HG03039 (cell line): ENCODE results near the gene SAP30BP.

Experiments used
- ATAC-seq: cut with Tn5 transposase; IDR thresholded peaks from one replicate; pipeline ENCODE4 v1.9.1; 2021; ENCODE audit warnings: mild to moderate bottlenecking, moderate library complexity; ENCODE audit not compliant: unreplicated experiment

SAP30BP gene

DNA sequence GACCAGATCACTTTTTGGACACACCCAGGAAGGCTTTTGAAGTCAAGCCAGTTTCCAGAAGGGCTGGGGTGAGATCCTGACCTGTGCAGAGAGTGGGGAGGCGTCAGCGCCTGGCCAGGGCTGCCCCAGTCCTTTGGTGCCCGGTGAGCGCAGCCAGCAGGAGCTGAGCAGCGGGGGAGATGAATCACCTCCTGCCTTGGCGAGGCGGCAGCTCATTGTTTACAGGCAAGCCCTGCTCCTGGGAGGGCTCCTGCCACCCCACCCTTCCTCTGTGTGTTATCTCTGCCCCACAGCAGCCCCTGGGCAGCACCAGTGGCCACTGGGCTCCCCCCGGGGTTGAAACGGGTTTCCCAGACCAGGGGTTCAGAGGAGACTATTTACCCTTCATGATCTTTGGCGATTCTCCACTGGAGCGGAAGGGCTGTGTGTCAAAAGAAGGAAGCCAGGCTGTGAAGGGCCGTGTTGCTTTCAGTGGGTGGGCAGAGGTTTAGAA, 40.0 kb downstream of the SAP30BP start:
- ATAC-seq, result no peak

DNA sequence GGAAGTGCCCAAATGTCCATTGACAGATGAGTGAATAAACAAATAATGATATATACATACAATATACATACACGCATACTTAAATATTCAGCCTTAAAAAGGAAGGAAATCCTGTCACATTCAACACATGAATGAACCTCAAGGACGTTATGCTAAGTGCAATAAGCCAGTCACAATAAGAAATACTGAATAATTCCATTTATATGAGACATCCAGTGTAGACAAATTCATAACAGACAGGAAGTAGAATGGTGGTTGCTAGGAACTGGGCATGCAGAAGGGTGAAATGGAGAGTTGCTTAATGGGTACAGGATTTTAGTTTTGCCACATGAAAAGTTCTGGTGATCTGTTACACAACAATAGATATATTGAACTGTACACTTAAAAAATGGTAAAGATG, 45.3 kb downstream of the SAP30BP start:
- ATAC-seq, result no peak

DNA sequence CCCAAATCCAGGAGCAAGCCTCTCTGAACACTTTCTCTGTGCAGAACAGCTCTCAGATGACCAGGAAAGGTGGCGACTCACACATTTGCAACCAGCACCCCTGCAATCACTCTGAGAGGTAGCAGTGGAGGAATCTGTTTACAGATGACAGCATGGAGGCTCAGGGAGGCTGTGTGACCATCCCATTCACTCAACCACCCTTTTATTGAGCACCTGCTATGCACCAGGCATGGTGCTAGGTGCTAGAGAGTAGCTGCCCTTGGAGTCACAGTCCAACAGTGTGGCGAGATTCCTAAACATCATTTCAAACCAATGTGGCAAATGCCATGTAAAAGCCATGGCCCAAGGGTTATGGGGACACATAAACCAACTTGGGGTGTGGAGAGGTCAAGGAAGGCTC, 52.6 kb downstream of the SAP30BP start:
- no peak for ATAC-seq

DNA sequence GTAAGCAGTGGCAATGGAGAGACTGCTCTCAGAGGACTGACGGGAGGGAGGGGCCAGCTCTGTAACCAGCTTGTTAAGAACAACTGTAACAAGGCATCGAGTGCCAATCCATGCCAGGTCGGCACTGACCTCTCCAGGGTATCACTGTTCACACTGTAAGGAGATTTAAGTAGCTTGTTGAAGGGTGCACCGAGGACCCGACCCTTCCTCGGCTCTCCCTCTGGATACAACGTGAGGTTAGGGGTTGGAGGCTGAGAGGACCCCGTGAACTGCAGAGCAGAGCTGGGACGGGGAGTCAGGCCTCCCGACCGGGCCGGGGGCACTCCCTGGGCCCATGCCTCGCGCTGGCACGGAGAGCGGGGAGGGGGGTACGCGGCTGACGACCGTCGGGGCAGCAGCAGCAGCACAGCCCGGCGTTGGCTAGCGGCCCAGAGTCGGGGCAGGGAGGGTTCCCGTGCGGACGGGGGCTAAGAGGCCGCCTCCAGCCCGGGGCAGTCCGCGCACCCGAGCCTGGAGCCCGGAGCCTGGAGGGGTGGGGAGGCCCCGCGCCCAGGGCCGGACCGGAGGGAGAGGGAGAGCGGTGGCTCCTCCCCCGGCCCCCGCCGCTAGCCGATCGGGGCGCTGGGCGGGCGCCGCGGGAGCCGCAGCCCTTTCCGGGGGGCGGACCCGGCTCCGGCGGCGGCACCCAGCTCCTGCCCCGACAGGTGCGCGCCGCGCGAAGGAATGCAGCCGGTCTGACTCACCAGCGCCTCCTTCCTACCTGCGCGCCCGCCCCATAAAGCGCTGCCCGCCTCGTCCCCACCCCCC, 53.7 kb downstream of the SAP30BP start, which contains the start of gene ITGB4:
Gene ITGB4 (plus strand): TSS at position 804 of the 807 bp plus-strand sequence. CDS start 3,245 bp downstream, outside the sequence.
- no peak for ATAC-seq

DNA sequence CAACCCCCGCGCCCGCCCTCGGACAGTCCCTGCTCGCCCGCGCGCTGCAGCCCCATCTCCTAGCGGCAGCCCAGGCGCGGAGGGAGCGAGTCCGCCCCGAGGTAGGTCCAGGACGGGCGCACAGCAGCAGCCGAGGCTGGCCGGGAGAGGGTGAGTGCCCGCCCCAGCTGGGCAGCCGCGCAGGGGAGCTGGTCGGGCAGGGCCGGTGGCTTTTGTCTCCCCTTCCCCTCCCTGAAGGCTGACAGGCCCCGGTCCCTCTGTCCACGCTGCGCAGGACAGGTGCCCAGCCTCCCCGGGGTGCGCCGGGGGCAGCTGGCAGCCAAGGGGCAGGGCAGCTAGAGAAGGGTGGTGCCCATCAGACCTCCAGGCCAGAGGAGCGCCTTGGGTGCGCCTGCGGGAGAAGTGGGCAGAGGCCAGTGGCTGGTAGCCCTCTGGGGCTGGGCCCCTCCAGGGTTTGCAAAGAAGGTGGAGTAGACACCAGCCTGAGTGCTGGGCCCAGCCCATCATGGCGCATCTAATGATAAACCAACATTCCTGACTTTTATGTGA, 54.4 kb downstream of the SAP30BP start:
- no peak for ATAC-seq

DNA sequence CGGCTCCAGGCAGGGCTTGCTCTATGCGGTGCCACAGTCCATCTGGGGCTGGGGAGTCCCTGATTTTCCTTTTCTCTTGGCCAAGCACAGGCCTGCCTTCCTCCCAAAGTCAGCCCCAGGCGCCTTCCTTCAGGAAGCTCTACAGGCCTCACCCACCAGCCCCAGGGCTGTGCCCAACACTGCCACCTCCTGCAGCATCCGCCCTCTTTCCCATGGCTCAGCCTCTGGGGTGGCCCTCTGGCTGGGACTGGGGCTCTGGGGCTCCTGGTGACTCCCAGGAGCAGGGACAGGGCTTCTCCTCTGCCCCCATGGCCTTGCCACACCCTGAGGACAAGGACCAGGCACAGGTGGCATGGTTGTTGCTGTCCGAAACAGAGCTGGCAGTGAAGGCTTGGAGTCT, 54.9 kb downstream of the SAP30BP start:
- ATAC-seq, result no peak

DNA sequence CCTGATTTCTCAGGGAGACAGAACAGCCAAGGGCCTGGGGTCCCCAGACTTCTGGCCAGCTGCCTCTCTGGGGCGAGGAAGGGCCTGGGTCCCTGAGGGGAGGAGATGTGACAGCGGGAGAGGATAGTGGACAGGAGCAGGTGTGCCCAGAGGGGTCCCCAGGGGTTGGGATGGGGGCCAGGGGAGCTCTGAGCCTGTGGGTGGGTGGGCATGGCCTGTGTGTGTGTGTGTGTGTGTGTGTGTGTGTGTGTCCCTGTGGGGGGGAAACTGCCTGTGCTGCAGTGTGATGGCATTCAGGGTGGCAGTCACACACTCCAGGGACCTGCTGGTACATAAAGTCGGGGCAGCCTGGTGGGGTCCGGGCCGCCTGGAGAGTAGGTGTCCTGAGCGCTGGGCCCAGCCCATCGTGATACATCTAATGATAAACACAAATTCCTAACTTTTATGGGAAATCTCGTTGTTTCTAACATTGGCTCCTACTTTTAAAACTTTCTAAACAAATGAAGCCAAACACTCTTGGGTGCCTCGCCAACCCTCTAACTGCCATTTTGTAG, 55.5 kb downstream of the SAP30BP start:
- ATAC-seq, result no peak

DNA sequence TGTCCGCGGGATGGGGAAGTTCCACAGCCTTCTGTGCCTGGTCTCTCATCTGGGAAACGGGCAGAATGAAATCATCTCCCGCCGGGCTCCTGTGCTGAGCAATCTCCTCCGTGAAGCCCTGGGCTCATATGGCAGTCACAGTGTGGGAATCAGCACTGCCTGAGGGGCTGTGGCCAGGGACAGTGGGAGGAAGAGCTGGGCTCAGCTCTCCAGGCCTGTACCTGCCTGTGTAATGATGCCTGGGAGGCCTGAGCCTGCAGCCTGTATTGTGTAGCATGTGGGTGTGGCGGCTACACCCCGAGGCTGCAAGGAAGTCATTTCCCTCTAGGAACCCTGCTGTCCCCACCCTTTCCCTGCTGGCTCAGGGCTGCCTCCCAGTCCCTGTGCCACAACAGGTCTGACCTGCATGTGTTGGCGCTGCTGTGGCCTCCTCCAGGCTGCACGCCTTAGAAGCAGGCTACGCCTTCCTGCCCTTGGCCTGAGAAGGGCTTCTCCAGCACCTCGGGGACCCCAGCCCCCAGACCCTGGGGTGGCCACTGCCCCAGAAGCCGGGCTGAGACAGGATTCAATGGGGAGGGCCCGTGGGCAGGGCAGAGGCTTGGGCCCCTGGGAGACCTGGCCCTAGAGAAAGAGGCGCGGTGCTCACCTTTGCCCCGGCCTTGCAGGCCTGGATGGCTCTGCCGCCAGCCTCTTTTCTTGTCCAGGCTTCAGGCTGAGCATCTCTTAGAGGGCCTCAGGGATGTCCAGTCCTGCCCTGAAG, 56.2 kb downstream of the SAP30BP start:
- no peak for ATAC-seq

DNA sequence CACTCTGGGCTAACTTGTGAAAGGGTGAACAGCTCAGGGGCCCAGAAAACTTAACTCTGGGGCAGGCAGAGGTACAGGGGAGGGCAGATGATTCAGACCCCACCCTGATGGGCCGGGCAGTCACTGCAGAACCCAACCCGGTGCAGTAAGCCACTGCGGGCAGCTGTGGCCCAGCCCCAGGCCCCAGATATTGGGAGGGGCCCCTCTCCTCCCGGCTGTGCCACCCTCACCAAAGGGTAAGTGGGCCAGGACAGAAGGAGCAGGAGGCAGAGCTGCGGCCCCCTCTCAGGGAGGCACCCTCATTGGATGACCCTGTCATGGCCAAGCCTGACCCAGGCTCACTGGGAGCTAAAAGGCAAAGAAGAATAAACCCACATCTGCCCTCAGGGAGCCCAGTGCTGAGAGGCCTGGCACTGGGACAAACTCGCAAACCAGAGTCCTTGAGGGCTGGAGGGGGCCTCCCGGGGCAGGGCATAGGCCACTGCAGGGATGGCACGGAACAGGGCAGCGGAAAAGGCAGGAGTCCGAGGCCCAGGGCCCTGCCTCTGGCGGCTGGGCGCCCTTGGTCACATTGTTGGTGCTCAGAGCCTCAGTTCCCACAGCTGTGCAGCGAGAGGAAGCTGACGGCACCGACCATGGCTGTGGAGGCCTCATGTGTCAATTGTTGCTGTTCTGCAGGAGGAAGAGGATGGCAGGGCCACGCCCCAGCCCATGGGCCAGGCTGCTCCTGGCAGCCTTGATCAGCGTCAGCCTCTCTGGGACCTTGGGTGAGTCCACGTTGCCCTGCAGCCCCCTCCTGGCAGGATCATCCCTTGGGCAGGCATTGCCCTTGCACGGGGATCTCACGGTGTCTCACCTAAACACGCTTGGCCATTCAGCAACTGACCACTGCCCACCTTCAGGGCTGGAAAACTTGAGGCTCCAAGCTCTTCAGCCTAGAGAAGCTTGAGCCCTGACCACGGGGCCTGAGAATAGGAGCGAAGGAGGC, 57.2 kb downstream of the SAP30BP start:
- no peak for ATAC-seq

DNA sequence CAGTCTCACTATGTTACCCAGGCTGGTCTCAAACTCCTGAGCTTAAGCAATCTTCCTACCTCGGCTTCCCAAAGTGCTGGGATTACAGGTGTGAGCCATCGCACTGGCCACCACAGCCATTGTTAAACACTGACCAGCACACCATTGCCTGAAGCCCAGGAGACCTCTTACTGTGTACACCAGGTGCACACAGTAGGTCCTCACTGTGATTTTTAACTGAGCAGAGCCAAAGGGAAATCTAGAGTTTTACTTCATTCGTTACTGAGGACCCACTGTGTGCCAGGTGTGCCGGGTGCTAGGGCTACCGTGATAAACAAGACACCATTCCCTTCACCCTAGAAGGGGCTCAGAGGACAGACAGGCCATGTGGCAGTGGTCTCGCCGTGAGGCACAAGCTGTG, 58.4 kb downstream of the SAP30BP start:
- no peak for ATAC-seq

DNA sequence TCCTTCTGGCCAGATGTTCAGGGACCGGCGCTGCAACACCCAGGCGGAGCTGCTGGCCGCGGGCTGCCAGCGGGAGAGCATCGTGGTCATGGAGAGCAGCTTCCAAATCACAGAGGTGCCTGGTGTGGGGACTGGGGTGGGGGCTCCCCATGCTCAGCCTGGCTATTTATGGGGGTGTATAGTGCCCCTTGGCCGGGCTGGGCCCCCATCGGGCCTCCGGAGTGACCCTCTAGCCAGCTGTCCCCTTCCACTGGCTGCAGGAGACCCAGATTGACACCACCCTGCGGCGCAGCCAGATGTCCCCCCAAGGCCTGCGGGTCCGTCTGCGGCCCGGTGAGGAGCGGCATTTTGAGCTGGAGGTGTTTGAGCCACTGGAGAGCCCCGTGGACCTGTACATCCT, 60.3 kb downstream of the SAP30BP start:
- no peak for ATAC-seq

DNA sequence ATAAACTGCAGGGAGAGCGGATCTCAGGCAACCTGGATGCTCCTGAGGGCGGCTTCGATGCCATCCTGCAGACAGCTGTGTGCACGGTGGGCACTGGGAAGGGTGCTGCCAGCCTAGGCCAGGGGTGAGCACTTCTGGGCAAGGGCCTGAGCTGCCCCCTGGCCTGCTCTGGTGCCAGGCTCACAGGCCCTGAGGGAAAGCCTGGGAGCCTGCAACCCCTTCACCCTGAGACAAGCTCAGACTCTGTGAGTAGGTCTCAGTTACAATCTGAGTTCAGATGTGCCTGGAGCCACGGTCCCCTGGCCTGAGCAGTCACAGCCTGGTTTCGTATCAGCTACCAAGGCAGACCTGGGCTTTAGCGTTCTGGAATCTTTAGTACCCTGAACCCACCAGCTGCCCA, 62.2 kb downstream of the SAP30BP start:
- no peak for ATAC-seq

DNA sequence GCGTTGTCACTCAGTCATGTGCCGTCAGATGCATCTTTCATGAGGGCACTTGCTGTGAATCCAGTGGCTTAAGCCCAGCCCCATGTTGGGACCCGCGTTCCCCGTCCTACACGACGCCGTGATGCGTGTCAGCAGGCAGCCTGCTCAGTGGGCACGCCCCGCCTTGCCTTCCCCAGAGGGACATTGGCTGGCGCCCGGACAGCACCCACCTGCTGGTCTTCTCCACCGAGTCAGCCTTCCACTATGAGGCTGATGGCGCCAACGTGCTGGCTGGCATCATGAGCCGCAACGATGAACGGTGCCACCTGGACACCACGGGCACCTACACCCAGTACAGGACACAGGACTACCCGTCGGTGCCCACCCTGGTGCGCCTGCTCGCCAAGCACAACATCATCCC, 62.9 kb downstream of the SAP30BP start:
- no peak for ATAC-seq

DNA sequence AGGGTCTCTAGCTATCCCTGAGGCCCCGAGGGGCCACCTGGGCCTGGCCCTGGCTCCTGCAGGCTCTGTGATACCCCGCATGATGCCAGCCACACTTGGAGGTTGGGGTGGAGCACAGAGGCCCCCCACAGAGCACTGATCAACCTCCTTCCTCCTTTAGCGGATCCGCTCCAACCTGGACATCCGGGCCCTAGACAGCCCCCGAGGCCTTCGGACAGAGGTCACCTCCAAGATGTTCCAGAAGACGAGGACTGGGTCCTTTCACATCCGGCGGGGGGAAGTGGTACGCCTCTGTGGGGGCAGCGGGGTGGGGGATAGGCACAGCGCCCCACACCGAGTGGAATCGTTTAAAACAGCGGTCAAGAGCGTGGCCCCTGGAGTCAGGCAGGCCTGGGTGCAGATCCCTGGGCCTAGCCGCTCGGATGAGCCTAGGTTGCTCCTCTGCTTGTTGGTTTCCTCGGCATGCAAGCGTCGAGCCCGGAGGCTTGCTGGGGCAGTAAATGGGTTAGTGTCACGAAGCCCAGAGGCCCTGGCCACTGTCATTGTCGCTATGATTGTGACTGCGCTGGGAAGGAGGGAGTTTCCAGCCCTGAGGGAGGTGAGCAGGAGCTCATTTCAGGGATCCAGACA, 64.1 kb downstream of the SAP30BP start:
- ATAC-seq, result no peak

DNA sequence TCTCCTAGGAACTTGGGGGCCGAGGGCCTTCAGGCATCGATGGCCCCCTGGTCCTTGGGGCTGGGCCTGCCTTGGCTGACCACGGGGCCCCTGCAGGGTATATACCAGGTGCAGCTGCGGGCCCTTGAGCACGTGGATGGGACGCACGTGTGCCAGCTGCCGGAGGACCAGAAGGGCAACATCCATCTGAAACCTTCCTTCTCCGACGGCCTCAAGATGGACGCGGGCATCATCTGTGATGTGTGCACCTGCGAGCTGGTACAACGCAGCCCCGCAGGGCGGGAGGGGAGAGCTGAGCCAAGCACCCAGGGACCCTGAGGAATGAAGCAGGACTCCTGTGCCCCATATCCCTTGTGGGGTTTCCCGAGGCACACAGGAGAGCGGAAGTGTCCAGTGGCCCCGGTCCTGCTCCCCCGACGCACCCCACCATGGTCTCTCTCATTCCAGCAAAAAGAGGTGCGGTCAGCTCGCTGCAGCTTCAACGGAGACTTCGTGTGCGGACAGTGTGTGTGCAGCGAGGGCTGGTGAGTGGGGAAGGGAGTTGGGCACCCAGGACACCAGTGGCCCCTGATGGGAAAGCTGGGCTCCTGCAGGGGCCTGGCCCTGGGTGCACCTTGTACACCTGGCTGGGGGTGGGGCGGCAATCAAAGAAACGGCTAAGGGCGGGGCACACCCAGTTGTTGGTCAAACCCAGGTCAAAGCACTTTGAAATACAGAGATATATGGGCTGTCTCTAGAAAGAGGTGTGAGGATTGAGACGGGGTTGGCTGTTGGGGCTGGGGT, 64.8 kb downstream of the SAP30BP start:
- ATAC-seq, result no peak

DNA sequence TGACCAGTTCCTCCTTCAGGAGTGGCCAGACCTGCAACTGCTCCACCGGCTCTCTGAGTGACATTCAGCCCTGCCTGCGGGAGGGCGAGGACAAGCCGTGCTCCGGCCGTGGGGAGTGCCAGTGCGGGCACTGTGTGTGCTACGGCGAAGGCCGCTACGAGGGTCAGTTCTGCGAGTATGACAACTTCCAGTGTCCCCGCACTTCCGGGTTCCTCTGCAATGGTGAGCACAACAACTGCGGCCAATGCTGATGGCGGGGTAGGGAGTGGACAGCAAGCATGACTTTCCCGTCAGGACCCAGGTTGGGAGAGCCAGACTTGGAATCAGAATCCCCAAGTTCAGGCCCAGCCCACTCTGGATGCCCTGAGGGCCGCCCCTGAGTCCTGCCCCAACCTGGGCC, 66.3 kb downstream of the SAP30BP start:
- ATAC-seq, result no peak

DNA sequence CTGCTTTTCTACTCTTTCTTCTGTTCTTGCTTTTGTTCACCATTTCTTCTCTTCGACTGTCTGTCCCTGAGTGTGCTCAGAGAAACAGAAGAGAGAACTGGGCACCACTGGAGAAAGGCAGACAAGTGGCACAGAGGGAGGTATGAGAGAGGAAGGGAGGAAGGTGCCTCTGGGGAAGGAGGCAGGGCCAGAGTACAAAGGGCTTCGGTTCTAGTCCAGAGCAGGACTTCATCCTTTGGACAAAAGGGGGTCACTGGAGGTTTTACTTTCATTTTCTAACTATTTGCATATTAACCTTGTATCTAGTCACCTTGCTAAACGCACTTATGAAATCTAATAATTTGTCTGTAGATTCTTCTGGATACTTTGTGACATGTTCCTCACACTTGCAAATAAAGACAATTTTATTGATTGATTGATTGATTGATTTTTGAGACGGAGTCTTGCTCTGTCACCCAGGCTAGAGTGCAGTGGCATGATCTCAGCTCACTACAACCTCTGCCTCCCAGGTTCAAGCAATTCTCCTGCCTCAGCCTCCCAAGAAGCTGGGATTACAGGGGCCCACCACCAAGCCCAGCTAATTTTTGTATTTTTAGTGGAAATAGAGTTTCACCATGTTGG, 67.6 kb downstream of the SAP30BP start:
- no peak for ATAC-seq

DNA sequence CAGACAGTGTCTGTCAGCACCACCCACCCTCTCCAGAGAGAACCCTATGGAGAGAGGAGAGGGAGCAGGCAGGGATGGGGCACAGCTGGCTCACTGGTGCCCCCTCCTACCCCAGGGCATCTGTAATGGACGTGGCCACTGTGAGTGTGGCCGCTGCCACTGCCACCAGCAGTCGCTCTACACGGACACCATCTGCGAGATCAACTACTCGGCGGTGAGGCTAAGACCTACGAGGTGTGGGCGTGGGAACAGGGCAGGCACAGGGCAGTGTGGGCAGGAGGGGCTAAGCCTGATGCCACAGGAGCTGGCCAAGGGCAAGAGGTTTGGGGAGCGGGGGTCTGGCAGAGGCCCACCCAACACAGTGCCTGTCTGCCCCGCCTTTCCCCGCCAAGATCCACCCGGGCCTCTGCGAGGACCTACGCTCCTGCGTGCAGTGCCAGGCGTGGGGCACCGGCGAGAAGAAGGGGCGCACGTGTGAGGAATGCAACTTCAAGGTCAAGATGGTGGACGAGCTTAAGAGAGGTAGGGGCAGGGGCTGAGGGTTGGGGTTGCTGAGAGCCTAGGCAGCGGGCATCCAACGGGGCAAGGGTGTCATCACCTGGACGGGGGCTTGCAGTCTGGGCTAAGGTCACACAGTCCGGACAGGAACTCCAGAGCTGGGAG, 69.2 kb downstream of the SAP30BP start:
- ATAC-seq, result no peak
